Mammary epithelial cell (primary cell): ENCODE results near the gene CAPN3.

Experiments used
- EZH2 ChIP-seq: IDR thresholded peaks from 2 replicates; pipeline ENCODE4 v1.6.1; 2012; ENCODE audit warnings: low read length, inconsistent platforms, borderline replicate concordance
- TF ChIP-seq, protein P1 (sequence below), 2 donors: IDR thresholded peaks in 1 of 2; conservative IDR thresholded peaks in 1 of 2; 2 replicates each; pipeline ENCODE4 v1.5.1; 2011 to 2012; ENCODE audit warnings: inconsistent platforms in 2 of 2, low read length in 2 of 2, mild to moderate bottlenecking in 2 of 2, control low read depth in 1 of 2, low read depth in 1 of 2; ENCODE audit not compliant: insufficient read depth in 1 of 2; ENCODE audit errors: extremely low read depth in 1 of 2

DNA sequence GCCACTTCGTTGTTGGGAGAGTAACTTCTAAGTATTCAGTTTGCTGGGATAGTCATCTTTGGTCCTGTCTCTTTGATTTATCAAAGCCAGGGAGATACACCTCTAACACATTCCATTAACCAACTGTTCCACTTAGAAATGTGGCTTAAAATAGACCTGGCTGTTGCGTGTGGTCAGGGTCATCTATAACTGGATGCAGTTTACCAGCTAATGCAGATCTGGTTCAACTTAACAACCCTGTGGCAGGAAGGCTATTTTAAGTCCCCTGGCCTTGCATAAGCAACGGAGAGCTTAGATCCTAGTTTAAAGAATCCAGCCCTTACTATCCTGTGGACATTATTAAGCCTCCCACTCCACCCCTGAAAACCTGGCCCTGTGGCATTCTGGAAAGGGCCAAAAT, 28.1 kb upstream of the CAPN3 start:
- TF ChIP-seq, protein P1, sequence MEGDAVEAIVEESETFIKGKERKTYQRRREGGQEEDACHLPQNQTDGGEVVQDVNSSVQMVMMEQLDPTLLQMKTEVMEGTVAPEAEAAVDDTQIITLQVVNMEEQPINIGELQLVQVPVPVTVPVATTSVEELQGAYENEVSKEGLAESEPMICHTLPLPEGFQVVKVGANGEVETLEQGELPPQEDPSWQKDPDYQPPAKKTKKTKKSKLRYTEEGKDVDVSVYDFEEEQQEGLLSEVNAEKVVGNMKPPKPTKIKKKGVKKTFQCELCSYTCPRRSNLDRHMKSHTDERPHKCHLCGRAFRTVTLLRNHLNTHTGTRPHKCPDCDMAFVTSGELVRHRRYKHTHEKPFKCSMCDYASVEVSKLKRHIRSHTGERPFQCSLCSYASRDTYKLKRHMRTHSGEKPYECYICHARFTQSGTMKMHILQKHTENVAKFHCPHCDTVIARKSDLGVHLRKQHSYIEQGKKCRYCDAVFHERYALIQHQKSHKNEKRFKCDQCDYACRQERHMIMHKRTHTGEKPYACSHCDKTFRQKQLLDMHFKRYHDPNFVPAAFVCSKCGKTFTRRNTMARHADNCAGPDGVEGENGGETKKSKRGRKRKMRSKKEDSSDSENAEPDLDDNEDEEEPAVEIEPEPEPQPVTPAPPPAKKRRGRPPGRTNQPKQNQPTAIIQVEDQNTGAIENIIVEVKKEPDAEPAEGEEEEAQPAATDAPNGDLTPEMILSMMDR (conservative IDR thresholded peaks at IDR 0.05 in 1 of 2, IDR thresholded peaks at IDR 0.05 in 1 of 2; ENCODE audit: extremely low read depth in 1 of 2, insufficient read depth in 1 of 2, low read depth in 1 of 2, low read length in 2 of 2), result no peak
- no peak for TF ChIP-seq EZH2
